HG03175 (cell line): ENCODE results near the gene SMCHD1.
A peak's percentile ranks its signal among the peaks of the same experiment; 100 is the strongest.
"Not testable (repeated sequence)": the region's sequence is repeated elsewhere in the genome, so short reads cannot be mapped to it uniquely, and the experiment has no call there.

Experiments used
- ATAC-seq: cut with Tn5 transposase; IDR thresholded peaks from one replicate; pipeline ENCODE4 v1.9.1; 2021; ENCODE audit warnings: mild to moderate bottlenecking, moderate library complexity; ENCODE audit not compliant: unreplicated experiment

Gene SMCHD1

DNA sequence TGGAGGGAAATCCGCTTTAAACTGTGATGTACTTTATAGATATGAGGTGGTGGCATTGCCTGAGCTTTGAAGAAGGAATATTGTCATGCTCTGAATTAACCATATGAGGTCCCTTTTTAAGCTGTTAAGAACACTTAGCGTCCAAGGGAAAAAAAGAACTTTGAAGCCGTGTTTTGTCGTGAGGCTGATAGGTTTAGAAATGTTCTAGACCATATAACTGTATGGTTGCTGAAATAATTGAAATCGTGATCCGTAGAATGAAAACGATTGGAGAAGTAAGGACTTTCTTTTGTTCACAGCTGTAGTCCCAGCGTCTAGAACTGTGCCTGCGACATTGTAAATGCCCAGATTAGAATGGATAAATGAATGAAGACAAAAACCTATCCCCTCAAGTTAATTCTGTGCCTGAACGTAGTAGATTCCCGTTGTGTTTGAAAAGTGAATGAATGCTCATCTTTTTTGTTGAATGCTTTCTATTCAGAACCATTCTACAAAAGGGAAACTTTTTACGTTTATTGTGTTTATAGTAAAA lies 1.5 kb downstream of the SMCHD1 start:
- no peak for ATAC-seq

DNA sequence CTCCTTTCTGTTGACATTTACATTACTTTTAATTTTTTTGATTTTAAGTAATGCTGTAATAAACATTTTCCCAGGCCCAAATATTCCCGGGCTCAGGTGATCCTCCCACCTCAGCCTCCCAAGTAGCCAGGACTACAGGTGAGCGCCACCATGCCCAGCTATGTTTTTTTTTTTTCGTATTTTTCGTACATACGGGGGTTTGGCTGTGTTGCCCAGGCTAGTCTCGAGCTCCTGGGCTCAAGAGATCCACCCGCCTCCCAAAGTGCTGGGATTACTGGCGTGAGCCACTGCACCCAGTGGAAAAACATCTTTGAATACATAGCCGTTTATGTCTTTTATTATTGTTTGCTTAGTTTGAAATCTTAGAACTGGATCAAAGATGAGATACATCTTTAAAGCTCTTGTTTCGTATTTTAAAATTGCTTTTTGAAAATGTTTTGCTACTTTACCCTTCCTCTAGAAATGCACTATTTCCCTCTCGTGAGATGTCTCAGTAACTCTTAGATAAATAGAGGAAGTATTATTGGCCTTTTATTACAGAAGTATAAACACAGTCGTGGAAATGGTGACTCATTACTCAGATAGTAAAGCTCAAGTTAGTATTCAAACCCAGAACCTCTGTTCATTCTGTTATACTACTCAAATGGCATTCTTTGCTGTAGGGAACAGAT lies 2.4 kb downstream of the SMCHD1 start:
- no peak for ATAC-seq

DNA sequence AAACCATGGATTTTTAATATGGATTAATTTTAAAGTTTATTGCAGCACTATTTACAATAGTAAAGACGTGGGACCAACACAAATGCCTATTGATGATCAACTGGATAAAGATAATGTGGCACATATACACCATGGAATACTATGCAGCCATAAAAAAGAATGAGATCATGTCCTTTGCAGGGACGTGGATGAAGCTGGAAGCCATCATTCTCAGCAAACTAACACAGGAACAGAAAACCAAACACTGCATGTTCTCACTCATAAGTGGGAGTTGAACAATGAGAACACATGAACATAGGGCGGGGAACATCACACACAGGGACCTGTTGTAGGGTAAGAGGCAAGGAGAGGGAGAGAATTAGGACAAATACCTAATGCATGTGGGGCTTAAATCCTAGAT lies 5.3 kb downstream of the SMCHD1 start:
- not testable (repeated sequence) for ATAC-seq

DNA sequence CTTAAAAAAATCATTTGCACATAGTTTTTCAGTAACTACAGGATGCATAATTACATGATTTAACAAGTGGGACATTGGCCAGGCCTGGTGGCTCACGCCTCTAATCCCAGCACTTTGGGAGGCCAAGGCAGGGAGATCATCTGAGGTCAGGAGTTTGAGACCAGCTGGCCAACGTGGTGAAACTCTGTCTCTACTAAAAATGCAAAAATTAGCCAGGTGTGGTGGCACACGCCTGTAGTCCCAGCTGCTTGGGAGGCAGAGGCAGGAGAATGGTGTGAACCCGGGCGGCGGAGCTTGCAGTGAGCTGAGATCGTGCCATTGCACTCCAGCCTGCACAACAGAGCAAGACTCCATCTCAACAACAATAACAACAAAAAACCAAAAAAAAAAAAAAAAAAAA lies 6.8 kb downstream of the SMCHD1 start:
- not testable (repeated sequence) for ATAC-seq

DNA sequence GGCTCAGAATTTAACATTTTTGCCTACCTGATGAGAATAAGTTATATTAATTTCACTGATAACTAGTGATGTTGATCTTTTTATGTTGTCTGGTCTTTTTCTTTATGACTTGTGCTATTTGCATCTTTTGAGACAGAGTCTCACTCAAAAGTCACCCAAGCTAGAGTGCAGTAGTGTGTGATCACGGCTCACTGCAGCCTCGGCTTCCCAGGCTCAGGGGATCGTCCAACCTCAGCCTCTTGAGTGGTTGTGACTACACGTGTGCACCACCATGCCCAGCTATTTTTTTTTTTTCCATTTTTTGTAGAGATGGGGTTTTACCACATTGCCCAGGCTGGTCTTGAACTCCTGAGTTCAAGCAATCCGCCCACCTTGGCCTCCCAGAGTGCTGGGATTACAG lies 7.5 kb downstream of the SMCHD1 start:
- no peak for ATAC-seq

DNA sequence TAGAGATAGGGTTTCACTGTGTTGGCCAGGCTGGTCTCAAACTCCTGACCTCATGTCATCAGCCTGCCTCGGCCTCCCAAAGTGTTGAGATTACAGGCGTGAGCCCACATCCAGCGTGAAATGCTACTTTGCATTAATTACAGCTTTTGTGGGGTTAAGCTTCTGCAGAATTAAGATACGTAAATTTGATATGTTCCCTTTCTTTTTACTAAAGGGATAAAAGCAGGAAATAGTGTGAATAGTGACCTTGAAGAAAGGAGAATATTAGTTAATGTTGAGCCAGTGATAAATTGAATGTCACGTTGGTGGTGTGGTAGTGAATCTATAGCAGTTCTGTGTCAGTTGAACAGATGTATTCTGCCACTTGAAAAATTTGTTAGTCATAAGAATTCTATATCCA lies 16.9 kb downstream of the SMCHD1 start:
- ATAC-seq: no peak

DNA sequence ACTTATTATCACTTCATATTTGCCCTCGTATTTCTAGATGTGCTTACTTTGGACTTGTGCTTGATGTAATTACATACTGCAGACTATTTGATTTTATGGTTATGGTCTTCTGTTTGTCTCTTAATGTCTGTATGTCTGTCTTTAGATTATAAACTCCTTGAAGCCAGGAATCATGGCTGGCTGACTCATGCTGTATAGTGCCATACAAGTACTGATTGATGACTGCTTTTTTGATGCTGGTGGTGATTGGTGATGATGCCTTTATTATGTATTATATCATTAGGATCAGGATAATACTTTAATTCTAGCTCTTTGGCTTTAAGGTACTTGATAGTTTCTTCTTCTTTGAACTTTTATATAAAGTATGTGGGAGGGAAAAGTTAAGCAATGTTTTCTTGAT lies 17.3 kb downstream of the SMCHD1 start:
- no peak for ATAC-seq

DNA sequence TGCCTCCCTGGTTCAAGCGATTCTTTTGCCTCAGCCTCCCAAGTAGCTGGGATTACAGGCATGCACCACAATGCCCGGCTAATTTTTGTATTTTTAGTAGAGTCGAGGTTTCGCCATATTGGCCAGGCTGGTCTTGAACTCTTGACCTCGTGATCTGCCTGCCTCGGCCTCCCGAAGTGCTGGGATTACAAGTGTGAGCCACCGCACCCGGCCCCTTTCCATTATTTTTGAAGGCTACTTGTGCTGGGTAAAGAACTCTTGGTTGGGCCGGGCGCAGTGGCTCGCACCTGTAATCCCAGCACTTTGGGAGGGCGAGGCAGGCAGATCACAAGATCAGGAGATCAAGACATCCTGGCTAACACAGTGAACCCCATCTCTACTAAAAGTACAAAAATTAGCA lies 23.4 kb downstream of the SMCHD1 start:
- ATAC-seq: not testable (repeated sequence)

DNA sequence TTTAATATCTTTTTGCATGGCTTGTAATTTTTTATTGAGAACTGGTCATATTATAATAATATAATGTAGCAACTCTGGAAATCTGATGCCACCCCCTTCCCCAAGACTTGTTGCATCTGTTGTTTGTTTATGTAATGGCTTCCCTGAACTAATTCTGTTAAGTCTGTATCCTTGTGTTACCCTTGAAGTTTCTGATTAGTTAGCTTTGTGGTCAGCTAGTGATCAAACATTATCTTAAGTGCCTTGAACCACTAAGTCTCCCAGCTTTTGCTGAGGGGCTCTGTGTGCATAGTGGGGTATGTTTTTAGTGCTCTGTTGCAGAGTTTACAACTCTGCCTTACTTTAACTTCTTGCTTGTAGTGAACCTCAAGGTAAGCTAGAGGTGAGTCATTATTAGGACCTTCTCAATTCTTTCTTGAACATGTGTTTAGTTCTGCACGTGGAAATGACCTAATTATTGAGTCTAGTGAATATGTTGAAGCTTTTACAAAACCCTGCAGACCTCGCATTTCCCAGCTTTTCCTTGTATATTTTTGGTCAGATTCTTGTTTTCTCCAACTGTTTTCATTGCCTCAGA lies 24.8 kb downstream of the SMCHD1 start:
- no peak for ATAC-seq

DNA sequence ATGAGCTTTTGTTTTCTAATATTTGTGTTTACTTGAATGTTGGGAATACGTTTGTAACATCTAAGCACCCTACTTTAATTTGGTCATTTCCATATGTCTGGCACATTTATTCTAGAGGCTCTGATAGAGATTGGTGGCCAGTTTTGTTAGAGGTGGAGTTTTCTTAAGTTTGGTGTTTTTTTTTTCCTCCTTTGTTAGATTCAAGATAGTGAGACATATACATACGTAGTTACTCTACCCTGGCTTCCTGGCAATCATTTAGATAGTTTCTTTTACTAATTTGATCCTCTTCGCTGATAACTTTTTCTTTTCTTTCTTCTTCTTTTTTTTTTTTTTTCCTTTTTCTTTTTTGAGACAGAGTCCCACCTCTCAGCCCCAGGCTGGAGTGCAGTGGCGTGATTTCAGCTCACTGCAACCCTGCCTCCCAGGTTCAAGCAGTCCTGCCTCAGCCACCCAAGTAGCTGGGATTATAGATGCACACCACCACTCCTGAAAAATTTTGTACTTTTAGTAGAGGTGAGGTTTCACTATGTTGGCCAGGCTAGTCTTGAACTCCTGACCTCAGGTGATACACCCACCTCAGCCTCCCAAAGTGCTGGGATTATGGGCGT lies 26.6 kb downstream of the SMCHD1 start:
- no peak for ATAC-seq

DNA sequence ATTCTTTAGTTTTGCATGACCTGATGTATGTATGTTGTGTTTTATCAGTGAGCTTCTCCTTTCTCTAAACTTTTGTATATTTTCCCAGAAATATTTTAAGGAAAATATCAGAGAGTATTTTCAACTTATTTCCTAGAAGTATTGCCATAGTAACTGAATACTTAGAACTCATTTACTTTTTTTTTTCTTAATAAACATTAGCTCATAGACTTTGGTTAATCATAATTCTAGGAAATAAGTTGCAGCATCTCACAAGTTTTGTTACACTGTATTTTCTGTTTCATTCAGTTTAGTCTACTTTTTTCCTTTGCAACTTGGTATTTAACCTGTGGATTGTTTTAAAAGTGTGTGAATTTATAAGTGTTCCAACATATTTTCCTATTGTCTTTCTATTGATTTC lies 27.5 kb downstream of the SMCHD1 start:
- ATAC-seq: no peak

DNA sequence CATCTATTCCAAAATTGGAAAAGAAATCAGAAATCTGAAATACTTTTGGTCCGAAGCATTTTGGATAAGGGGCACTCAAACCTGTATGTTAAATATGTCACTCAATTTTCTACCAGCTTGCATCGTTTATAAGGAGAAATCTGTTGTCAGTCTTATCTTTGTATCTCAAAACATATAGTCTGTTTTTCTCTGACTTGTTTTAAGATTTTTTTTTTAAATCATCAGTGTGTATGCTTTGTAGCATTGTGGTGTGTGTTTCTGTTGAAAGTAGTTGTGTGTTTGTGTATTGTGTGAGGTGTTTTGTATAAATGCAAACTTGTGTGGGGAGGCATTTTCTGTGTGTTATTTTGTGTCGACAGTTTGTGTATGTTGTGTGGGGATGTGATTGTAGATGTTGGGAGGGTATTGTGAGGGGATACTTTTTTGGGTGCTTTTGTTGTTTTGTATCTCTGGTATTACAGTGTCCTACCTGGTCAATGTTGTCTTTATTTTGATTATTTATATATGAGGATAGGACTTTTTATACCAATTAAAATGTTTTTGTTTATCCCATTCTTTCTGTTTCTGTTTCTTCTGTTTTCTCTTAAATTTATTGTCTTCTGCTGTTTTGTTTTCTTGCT lies 30.9 kb downstream of the SMCHD1 start:
- ATAC-seq: no peak

DNA sequence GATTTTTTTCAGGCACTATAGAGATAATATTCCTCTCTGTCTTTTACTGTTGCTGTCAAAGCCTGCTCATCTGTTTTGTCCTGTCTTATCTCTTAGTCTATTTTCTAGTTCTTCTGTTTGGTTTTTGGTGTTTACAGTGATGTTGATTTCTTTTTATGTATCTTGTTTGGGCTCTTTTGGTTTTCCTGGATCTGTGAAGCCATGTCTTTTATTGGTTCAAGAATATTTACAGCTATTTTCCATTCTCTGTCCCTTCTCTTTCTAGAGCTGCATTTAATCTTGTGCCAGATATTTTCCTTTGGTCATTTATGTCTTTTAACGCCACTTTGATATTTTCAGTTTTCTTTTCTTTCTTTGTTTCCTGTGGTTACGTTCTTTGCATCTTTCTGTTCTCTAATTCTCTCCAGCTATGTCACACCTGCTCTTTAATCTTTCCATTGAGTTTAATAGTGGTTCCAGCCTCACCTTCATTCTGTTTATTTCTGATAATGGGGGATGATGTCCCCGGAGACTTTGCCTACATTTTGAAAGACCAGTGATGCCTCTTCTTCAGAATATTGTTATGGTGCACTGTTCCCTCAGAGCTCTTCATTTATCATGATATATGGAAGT lies 32.0 kb downstream of the SMCHD1 start:
- peak; percentile 64 for ATAC-seq

DNA sequence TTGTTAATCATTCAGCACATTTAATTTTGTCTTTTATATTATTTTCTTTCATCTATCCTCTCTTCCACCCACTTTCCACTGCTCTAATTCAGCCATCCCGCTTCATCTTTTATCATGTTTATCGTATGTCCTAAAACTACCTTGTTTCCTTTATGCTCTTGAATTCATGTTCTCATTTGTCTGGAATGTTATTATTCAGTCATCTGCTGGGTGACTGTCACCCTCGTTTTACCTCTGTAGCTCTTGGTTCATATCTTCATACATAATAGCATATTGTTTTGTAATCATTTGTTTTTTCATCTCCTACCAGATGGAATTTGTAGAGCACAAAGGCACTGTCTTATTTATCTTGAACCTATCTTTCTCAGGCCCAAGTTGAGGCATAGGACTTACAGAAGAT lies 37.0 kb downstream of the SMCHD1 start:
- no peak for ATAC-seq

DNA sequence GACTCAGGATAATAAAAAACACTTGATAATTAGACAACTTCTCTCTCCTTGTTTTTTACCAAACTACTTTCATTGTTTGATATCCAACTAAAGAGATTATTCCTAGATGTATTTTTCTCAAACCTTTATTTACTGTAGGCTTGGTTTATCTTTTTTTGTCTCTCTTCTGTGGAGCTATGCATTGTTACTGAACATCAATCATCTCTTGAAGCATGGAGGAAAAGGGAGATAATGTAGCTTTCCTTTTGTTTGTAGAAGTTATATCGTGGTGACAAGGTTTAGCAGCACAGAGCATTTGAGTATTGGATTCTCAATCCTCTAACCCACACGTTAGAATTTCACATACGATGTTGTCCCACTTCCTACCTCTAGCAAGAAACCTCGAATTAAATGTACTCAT lies 41.7 kb downstream of the SMCHD1 start:
- no peak for ATAC-seq

DNA sequence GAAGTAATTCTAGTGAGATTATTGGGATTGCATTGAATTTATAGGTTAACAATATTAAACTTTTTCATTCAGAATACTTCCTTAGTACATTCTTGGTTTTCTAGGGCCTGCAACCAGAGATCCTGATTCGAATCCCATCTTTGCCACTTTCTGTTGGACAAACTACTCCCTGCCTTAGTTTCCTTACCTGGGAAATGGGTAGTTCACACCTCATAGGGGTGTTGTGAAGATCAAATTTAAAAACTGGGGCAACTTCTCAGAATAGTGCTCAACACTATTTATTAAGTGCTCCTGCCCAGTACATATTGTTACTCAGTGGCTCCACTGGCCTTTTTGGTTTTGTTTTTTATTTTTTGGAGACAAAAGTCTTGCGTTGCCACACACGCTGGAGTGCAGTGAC lies 43.5 kb downstream of the SMCHD1 start:
- ATAC-seq: no peak

DNA sequence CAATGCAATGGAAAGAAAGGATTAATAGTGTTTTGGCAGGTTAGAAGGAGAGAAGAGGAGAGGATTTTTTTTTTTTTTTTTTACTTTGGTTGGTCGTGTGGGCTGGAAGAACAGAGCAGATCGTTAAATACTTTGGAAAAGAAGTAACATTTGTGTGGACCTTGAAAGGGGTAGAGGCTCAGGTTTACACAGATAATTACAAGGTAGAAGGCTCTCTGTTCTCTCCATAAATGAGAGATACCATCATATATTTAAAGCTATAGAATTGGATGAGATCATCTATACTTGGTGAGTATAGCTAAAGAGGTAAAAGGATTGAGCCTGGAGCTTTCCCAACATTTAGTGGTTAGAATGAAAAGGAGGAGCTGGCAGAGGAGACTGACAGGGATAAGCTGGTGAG lies 49.0 kb downstream of the SMCHD1 start:
- ATAC-seq: no peak

DNA sequence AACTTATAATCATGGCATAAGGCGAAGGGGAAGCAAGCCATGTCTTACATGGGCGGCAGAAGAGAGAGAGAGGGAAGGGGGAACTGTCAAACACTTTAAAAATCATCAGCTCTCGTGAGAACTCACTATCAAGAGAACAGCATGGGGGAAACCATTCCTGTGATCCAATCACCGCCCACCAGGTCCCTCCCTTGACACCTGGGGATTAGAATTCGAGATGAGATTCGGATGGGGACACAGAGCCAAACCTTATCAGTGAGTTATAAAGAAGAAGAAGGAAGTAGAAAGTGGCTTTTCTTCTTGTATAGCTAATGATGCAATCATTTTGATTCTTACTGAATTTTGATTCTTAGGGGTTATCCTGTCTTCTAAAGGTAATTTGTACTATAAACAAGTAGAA lies 51.4 kb downstream of the SMCHD1 start:
- ATAC-seq: no peak

DNA sequence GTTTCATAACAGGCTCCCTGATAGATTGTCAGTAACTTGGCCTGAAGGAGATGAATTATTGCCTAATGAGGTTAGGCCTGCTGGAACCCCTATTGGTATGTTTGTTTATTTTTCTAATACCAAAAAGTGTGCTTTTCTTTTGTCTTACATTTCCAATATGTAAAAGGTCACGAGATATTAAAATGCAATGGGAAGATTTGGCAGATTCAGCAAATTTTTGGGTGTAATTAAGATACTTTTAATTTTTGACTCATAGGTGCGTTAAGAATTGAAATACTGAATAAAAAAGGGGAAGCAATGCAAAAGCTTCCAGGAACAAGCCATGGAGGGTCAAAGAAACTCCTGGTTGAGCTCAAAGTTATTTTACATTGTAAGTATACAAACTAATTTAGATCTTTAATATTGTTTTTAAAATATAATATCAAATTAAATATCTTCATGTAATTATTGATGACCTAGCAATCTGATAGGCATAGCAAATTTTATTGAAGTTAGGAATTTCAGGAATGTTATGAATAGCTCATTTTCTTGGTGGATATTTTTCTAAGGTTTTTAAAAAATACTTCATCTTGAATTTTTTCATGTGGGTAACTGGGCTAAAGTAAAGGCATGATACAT lies 52.1 kb downstream of the SMCHD1 start:
- no peak for ATAC-seq

DNA sequence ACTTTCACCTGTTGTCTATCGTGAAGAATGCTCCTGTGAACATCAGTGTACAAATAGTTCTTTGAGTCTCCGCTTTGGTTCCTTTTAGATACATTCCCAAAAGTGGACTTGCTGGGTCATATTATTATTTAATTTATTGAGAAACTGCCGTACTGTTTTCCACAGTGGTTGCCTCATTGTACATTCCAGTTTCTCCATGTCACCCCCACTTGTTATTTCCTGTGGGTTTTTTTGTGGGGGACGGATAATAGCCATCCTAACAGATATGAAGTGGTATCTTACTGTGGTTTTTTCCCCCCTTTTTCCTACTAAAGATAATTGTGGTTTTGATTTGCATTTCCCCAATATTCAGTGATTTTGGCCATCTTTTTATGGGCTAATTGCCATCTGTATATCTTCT lies 53.8 kb downstream of the SMCHD1 start:
- no peak for ATAC-seq

DNA sequence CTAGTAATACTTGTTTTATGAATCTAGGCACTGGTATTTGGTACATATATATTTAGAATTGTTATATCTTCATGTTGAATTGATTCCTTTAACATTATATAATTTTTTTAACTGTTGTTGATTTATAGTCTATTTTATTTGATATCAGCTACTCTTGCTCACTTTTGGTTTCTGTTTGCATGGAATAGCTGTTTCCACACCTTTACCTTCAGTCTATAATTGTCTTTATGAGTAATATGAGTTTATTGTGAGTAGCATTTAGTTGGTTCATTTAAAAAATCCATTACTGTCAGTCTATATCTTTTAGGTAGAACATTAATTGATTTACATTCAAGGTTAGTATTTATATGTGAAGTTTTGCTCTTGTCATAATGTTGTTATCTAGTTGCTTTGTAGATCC lies 58.6 kb downstream of the SMCHD1 start:
- no peak for ATAC-seq
